ENCODE data around the gene LSM11.

Gene LSM11

GRCh38 chr5:157778121-157778805 lies 34.8 kb downstream of the LSM11 start:
- DNase-seq, result no peak

- DNase-seq, result no peak
Measured at GRCh38 chr5:157779221-157779620, 35.7 kb downstream of the LSM11 start.

DNA sequence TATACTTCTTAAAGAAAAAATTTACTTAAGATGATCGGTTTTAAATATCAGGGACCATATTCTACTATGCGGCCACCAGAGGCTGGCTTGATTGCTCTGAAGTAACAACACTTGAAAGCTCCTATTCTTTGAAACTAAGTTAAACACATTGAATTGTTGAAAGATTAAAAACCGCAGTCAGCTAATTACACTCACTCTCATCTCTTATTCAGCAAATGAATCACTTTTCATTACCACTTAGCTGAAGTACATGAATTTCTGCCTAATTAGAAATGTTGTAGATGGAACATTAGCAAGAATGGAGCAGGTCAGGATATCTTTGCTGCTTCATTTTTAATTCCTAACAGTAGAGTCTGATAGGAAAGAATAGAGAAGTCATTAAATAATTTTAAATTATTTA lies 42.3 kb downstream of the LSM11 start:
- DNase-seq, result no peak

DNA sequence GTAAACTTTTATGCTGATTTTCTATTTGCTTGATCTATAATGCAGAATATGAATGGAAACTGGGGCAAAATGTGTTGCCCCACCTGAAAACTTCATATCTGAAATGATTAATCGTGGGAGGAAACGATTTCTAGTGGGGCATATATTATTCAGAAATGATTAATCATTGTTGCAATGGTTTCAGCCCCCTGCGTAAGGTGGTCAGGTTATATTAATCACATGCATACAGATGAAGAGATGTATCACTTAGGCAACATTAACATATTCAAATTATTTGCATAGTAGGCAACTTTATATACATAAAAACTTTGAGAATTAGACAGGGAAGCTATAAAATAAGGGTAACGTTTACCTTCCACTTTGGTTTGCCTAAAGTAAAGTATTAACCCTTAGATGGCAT lies 49.8 kb downstream of the LSM11 start:
- no peak for DNase-seq

DNA sequence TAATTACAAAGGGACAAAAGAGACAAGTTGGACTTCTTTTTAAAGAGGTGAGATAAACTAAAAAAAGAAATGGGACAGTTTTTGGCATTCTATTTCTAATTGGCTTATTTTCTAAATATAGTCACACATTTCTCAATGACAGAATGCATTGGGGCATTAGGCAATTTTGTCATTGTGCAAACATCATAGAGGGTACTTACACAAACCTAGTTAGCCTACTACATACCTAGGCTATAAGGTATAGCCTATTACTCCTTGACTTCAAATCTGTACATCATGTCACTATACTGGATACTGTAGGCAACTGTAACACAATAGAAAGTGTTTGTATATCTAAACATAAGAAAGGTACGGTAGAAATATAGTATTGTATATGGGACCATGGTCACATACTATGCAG lies 56.1 kb downstream of the LSM11 start:
- DNase-seq, result no peak

GRCh38 chr5:157800137-157800536 lies 56.6 kb downstream of the LSM11 start:
- DNase-seq, result no peak

DNA sequence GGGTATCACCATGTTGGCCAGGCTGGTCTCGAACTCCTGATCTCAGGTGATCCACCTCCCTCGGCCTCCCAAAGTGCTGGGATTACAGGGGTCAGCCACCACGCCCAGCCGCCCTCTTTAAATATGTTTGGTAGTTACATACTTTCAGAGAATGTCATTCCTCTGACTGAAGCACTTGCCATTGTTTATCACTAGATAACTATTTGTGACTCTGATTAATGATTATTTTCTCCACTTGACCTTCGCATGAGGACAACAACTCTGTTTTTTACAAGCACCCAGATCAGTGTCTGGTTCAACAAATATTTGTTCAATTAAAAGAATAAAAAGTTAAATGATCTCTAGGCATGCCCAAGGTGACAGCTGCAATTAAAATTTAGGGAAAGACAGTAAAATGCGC lies 59.2 kb downstream of the LSM11 start:
- DNase-seq, result no peak

GRCh38 chr5:157808043-157808442 lies 64.5 kb downstream of the LSM11 start:
- no peak for DNase-seq

Measured in activated CD4-positive, CD25-positive, alpha-beta regulatory T cell (primary cell).